DOHH2 (cell line): ENCODE measurements around the gene PHC2.

Experiments
- H3F3A ChIP-seq: fragments of 200-600 bp; sonication (generic), shearing (Covaris generic); 2 replicates; pipeline ENCODE4 v1.6.0; 2016; ENCODE audit warnings: antibody characterized with exemption, mild to moderate bottlenecking; ENCODE audit not compliant: control insufficient read depth, insufficient read depth
- H3K27ac ChIP-seq: fragments of 200-600 bp; sonication (generic); 2 replicates; pipeline ENCODE4 v1.5.1; 2014; ENCODE audit warnings: low read depth, mild to moderate bottlenecking, low read length, moderate library complexity
- H3K27me3 ChIP-seq: fragments of 200-600 bp; sonication (generic); 2 replicates; pipeline ENCODE4 v1.6.1; 2014; ENCODE audit warnings: mild to moderate bottlenecking, low read length, mixed read lengths; ENCODE audit not compliant: control insufficient read depth
- H3K36me3 ChIP-seq: fragments of 200-600 bp; sonication (generic); 2 replicates; pipeline ENCODE4 v1.6.1; 2014; ENCODE audit warnings: mild to moderate bottlenecking, low read length, moderate library complexity, mixed read lengths; ENCODE audit not compliant: control insufficient read depth
- H3K4me1 ChIP-seq: fragments of 200-600 bp; sonication (generic); 2 replicates; pipeline ENCODE4 v1.6.1; 2014; ENCODE audit warnings: mild to moderate bottlenecking, low read length, mixed read lengths; ENCODE audit not compliant: control insufficient read depth
- H3K4me2 ChIP-seq: fragments of 200-600 bp; sonication (generic); 2 replicates; pipeline ENCODE4 v1.6.0; 2014; ENCODE audit warnings: mild to moderate bottlenecking, low read length, moderate library complexity
- H3K4me3 ChIP-seq: fragments of 200-600 bp; sonication (generic); 2 replicates; pipeline ENCODE4 v1.5.1; 2014; ENCODE audit warnings: mild to moderate bottlenecking, low read length, mixed read lengths
- H3K79me2 ChIP-seq: fragments of 200-600 bp; sonication (generic); 2 replicates; pipeline ENCODE4 v1.6.1; 2014; ENCODE audit warnings: mild to moderate bottlenecking, low read length, mixed read lengths; ENCODE audit not compliant: control insufficient read depth
- H3K9me2 ChIP-seq: fragments of 200-600 bp; sonication (generic); replicated peaks from 2 replicates; pipeline ENCODE4 v1.6.1; 2014; ENCODE audit warnings: mild to moderate bottlenecking, low read length, mixed read lengths; ENCODE audit not compliant: control insufficient read depth
- H3K9me3 ChIP-seq: fragments of 200-600 bp; sonication (generic); 2 replicates; pipeline ENCODE4 v1.6.1; 2014; ENCODE audit warnings: antibody characterized with exemption, low read length, mixed read lengths; ENCODE audit not compliant: control insufficient read depth, insufficient read depth
- H4K20me1 ChIP-seq: fragments of 200-600 bp; sonication (generic); 2 replicates; pipeline ENCODE4 v1.6.0; 2014; ENCODE audit warnings: low read depth, mild to moderate bottlenecking, antibody characterized with exemption, low read length, moderate library complexity; ENCODE audit not compliant: control insufficient read depth, insufficient read depth
- EZH2phosphoT487 ChIP-seq: fragments of 200-600 bp; sonication (generic); IDR thresholded peaks from 2 replicates; pipeline ENCODE4 v1.6.1; 2017; ENCODE audit warnings: borderline replicate concordance, mild to moderate bottlenecking, antibody characterized with exemption, low read length, moderate library complexity, mixed read lengths
- TF ChIP-seq, protein P1 (sequence below): fragments of 200-600 bp; sonication (generic); IDR thresholded peaks from one replicate; pipeline ENCODE4 v1.5.1; 2014; ENCODE audit warnings: antibody characterized with exemption, mild to moderate bottlenecking, low read depth, low read length; ENCODE audit not compliant: poor library complexity, severe bottlenecking

The PHC2 gene

DNA sequence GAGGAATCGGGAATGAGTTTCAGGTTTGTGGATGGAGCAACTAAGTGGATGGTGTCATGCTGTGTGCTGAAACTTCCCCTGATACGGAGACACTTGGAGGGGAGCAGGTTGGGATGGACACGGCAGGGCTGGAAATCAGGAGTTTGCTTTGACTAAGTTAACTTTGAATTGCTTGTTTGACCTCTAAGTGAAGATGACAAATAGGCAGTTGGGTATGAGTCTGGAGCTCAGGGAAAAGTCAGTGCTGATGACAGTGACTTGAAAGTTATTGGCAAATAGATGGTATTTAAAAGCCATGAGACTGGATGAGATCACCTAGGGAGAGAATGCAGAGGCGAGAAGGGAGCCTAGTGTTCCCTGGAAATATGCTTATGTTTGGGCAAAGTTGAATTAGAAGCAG, 28.8 kb upstream of the PHC2 start:
- Histone ChIP-seq H3K4me1 (peaks cover 62% of the 10 kb centered on the region), H3K9me2 (no peaks in the 10 kb centered on the region), H3K4me3 (peak overlapping the region; percentile 73), H3K79me2 (no peaks in the 10 kb centered on the region), H3K9me3 (no peaks in the 10 kb centered on the region), H3K27ac (peak overlapping the region; percentile 71; the same call in 1 of the 2 replicates), H3K27me3 (no peaks in the 10 kb centered on the region), H3K36me3 (no peaks in the 10 kb centered on the region), H3K4me2 (peak overlapping the region; percentile 71), H4K20me1 (no peaks in the 10 kb centered on the region), H3F3A (peaks cover 4% of the 10 kb centered on the region; the same call in 1 of the 2 replicates)
- TF ChIP-seq, protein P1, sequence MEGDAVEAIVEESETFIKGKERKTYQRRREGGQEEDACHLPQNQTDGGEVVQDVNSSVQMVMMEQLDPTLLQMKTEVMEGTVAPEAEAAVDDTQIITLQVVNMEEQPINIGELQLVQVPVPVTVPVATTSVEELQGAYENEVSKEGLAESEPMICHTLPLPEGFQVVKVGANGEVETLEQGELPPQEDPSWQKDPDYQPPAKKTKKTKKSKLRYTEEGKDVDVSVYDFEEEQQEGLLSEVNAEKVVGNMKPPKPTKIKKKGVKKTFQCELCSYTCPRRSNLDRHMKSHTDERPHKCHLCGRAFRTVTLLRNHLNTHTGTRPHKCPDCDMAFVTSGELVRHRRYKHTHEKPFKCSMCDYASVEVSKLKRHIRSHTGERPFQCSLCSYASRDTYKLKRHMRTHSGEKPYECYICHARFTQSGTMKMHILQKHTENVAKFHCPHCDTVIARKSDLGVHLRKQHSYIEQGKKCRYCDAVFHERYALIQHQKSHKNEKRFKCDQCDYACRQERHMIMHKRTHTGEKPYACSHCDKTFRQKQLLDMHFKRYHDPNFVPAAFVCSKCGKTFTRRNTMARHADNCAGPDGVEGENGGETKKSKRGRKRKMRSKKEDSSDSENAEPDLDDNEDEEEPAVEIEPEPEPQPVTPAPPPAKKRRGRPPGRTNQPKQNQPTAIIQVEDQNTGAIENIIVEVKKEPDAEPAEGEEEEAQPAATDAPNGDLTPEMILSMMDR: no peak
- no peak for TF ChIP-seq EZH2phosphoT487

DNA sequence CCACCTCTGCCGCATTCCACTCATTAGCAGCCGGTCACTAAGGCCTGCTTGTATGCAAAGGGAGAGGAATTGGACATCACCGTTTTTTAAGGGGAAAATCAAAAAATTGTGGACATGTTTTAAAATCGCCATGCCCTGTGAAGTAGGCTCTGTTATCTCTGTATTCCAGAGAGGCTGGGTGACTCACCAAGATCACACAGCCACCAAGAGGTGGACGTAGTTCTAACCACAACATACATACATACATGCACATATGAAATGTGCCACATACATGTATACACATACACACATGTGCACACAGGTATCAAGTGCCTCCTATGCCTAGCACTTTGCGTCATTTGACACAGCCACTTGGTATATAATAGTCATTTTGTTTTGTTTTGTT, 25.6 kb upstream of the PHC2 start:
- Histone ChIP-seq H3K4me2 (no peak overlapping the region), H4K20me1 (no peaks in the 10 kb centered on the region), H3K36me3 (no peaks in the 10 kb centered on the region), H3K9me2 (no peaks in the 10 kb centered on the region), H3K4me3 (no peak overlapping the region), H3K79me2 (no peaks in the 10 kb centered on the region), H3K27ac (no peak overlapping the region), H3K4me1 (peaks cover 35% of the 10 kb centered on the region), H3F3A (peaks cover 4% of the 10 kb centered on the region; the same call in 1 of the 2 replicates), H3K27me3 (0 out of 2 replicates have a peak, but pooled peaks cover 1% of the 10 kb centered on the region), H3K9me3 (no peaks in the 10 kb centered on the region)
- TF ChIP-seq, protein P1: no peak
- TF ChIP-seq EZH2phosphoT487: no peak

DNA sequence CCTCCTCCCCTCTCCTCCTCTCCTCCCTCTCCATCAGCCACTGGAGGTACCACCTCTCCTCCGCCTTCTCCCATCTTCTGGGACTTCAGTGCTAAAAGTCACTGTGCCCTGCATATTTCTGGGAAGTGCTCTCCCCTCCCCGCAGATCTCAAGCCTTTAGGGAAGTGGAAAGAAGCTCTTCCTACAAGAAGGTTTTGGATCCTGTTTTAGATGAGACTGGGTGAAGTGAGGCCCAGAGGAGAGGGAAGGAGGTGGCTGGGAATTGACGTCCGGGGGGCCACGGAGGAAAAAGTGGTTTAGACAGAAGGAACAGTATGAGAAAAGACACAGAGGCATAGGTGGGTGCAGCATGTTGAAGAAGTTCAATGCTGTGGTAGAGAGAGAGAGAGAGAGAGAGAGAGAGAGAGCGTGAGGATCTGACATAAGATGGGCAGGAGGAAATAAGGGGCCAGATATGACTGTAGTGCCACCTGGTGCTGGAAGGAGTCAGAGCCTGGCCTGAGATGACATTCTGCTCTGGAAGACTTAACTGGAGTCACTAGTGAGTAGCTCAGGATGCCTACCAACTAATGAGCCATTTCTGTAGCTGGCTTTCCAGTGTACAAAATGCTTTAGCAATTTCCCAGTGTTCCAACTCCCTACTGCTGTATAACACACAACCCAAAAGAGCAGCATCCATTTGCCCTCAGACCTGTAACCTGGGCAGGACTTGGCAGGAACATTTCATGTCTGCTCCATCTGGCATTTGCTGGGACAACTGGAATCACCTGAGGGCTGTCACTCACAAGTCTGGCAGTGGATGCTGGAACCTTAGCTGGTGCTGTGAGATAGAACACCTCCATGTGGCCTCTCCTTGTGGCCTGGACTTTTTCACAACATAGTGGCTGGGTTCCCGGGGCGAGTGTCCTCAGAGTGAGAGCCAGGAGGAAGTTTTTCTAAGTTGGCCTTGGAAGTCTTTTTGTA, 24.9 kb upstream of the PHC2 start:
- no peaks in the 10 kb centered on the region for H3K9me2 ChIP-seq
- H3K4me1 ChIP-seq: peaks cover 29% of the 10 kb centered on the region
- H3K27ac ChIP-seq: no peak overlapping the region
- 0 out of 2 replicates have a peak, but pooled peaks cover 3% of the 10 kb centered on the region for H3K27me3 ChIP-seq
- H3F3A ChIP-seq: no peaks in the 10 kb centered on the region
- H4K20me1 ChIP-seq: no peaks in the 10 kb centered on the region
- no peak for TF ChIP-seq EZH2phosphoT487
- TF ChIP-seq, protein P1: peak; percentile 78
- H3K36me3 ChIP-seq: no peaks in the 10 kb centered on the region
- no peaks in the 10 kb centered on the region for H3K9me3 ChIP-seq
- H3K79me2 ChIP-seq: no peaks in the 10 kb centered on the region
- peak overlapping the region; percentile 28; the same call in 1 of the 2 replicates for H3K4me2 ChIP-seq
- no peak overlapping the region for H3K4me3 ChIP-seq
